Nucleus accumbens (tissue), 56 donors: Measurements from ENCODE around the gene PAX1.
A peak's percentile ranks its signal among the peaks of the same experiment; 100 is the strongest.

Experiments
- DNase-seq, 56 donors: peaks; one replicate each; lab custom pipeline; 2025; lab: John Stamatoyannopoulos, UW

PAX1 gene

GRCh38 chr20:21719592-21720214 lies 14.2 kb downstream of the PAX1 start:
- peak in 30 of 56 donors; percentile 1 to 81 (median 19) for DNase-seq

GRCh38 chr20:21725892-21726291 lies 20.4 kb downstream of the PAX1 start:
- DNase-seq = no peak

- DNase-seq = no peak
Observed at GRCh38 chr20:21729316-21729715, 23.9 kb downstream of the PAX1 start.

GRCh38 chr20:21739161-21739560 lies 33.7 kb downstream of the PAX1 start:
- DNase-seq = no peak

- DNase-seq = no peak
Observed at GRCh38 chr20:21739682-21740081, 34.2 kb downstream of the PAX1 start.

- DNase-seq = no peak
Observed at GRCh38 chr20:21741266-21741665, 35.8 kb downstream of the PAX1 start.

GRCh38 chr20:21762646-21763045 lies 57.2 kb downstream of the PAX1 start:
- no peak for DNase-seq

- DNase-seq = no peak
Observed at GRCh38 chr20:21767200-21767738, 61.8 kb downstream of the PAX1 start.

GRCh38 chr20:21767739-21768223 lies 62.3 kb downstream of the PAX1 start:
- DNase-seq = peak in 2 of 56 donors; percentile 0 to 7
